H1 (cell line): ENCODE results near the gene SFTPB. TPM values are rescaled to one million over a fixed set of nuclear protein-coding genes. Genes with fewer than 3 reads are reported as not detected.
A peak's percentile ranks its signal among the peaks of the same experiment; 100 is the strongest.

Experiments used
- CTCF ChIA-PET: fragments of 300-600 bp; sonication (Branson Sonifier 250); formaldehyde crosslinking; loops from one replicate; lab custom pipeline; 2021; ENCODE audit not compliant: partially characterized antibody; lab: Charles Lee
- POLR2A ChIA-PET: fragments of 300-600 bp; sonication (Branson Sonifier 250); formaldehyde crosslinking; loops from one replicate; lab custom pipeline; 2021; ENCODE audit warnings: inconsistent platforms; ENCODE audit not compliant: partially characterized antibody; lab: Charles Lee
- DNase-seq, 2 experiments: peaks; one replicate each; pipeline versions ENCODE4 v3.0.0 to v3.0.0-alpha.2; 2010 to 2022; ENCODE audit warnings: low spot score in 2 of 2, low read depth in 1 of 2, mixed read lengths in 1 of 2
- FAIRE-seq: peaks from 2 replicates; lab custom pipeline; 2011; peaks lifted over from hg19 to GRCh38; lab: Jason Lieb, UNC
- H2AFZ ChIP-seq: 2 replicates; pipeline ENCODE4 v1.8.1; 2012; ENCODE audit warnings: low read length, inconsistent platforms
- H2AK5ac ChIP-seq: 2 replicates; pipeline ENCODE4 v1.6.1; 2013; ENCODE audit warnings: low read depth, low read length
- H2BK120ac ChIP-seq: replicated peaks from 2 replicates; pipeline ENCODE3; 2013; ENCODE audit warnings: low read depth, low read length, inconsistent platforms
- H2BK12ac ChIP-seq: 2 replicates; pipeline ENCODE4 v1.6.1; 2013; ENCODE audit warnings: low read depth, low read length
- H2BK15ac ChIP-seq: 2 replicates; pipeline ENCODE4 v1.6.1; 2013; ENCODE audit warnings: low read length
- H2BK20ac ChIP-seq: 2 replicates; pipeline ENCODE4 v1.6.1; 2013; ENCODE audit warnings: low read length
- H2BK5ac ChIP-seq: 2 replicates; pipeline ENCODE4 v1.6.1; 2013; ENCODE audit warnings: low read depth, low read length
- H3K14ac ChIP-seq: 2 replicates; pipeline ENCODE4 v1.6.1; 2013; ENCODE audit warnings: inconsistent platforms; ENCODE audit not compliant: insufficient read length
- H3K18ac ChIP-seq: 2 replicates; pipeline ENCODE4 v1.6.1; 2013; ENCODE audit warnings: low read length; ENCODE audit errors: extremely low read depth
- H3K23ac ChIP-seq: 2 replicates; pipeline ENCODE4 v1.6.1; 2013; ENCODE audit warnings: inconsistent platforms; ENCODE audit not compliant: insufficient read length
- H3K23me2 ChIP-seq: 2 replicates; pipeline ENCODE4 v1.6.1; 2013; ENCODE audit warnings: low read depth, low read length
- H3K27ac ChIP-seq: 2 replicates; pipeline ENCODE4 v1.6.1; 2011; ENCODE audit warnings: low read depth, low read length, inconsistent platforms
- H3K27me3 ChIP-seq, 4 experiments: replicated peaks in 1 of 4; 1 replicate in 1 of 4; 2 replicates in 3 of 4; pipeline versions ENCODE4 v1.6.1 to v1.8.1; 2011 to 2013; ENCODE audit warnings: low read length in 3 of 4, mild to moderate bottlenecking in 3 of 4, inconsistent platforms in 2 of 4, mixed read lengths in 2 of 4, moderate library complexity in 1 of 4; ENCODE audit not compliant: control insufficient read depth in 3 of 4, insufficient read depth in 3 of 4; ENCODE audit errors: extremely low read depth in 1 of 4
- H3K36me3 ChIP-seq, 4 experiments: 2 replicates each; pipeline versions ENCODE4 v1.6.1 to v1.8.1; 2011 to 2013; ENCODE audit warnings: mild to moderate bottlenecking in 4 of 4, low read length in 3 of 4, moderate library complexity in 2 of 4, control low read depth in 1 of 4, inconsistent platforms in 1 of 4; ENCODE audit not compliant: insufficient read depth in 4 of 4, control insufficient read depth in 2 of 4
- H3K4ac ChIP-seq: replicated peaks from 2 replicates; pipeline ENCODE3; 2013; ENCODE audit warnings: low read length, low read depth, mixed read lengths, inconsistent platforms; ENCODE audit not compliant: insufficient read length
- H3K4me1 ChIP-seq, 4 experiments: replicated peaks in 1 of 4; 1 replicate in 1 of 4; 2 replicates in 3 of 4; pipeline versions ENCODE4 v1.6.1 to v1.8.1; 2011 to 2013; ENCODE audit warnings: low read length in 3 of 4, inconsistent platforms in 2 of 4, mixed read lengths in 1 of 4; ENCODE audit not compliant: insufficient read depth in 4 of 4, control insufficient read depth in 3 of 4
- H3K4me2 ChIP-seq, 2 experiments: 2 replicates each; pipeline versions ENCODE4 v1.6.1 to v1.8.1; 2011 to 2013; ENCODE audit warnings: low read depth in 2 of 2, low read length in 2 of 2, control low read depth in 1 of 2, inconsistent platforms in 1 of 2, mild to moderate bottlenecking in 1 of 2; ENCODE audit not compliant: insufficient read depth in 1 of 2
- H3K4me3 ChIP-seq, 4 experiments: fragments of 200-600, 300-600 bp in 1 of 4; sonication (generic), shearing (Covaris generic), sonication (Bioruptor Twin) in 1 of 4; 2 replicates each; pipeline versions ENCODE4 v1.5.1 to v1.8.1; 2011 to 2016; ENCODE audit warnings: low read length in 4 of 4, low read depth in 3 of 4, control low read depth in 2 of 4, inconsistent platforms in 2 of 4, mild to moderate bottlenecking in 2 of 4, mixed read lengths in 1 of 4, moderate library complexity in 1 of 4; ENCODE audit not compliant: insufficient read depth in 2 of 4; ENCODE audit errors: extremely low read depth in 1 of 4
- H3K56ac ChIP-seq: replicated peaks from 2 replicates; pipeline ENCODE3; 2013; ENCODE audit warnings: low read depth, mild to moderate bottlenecking, mixed read lengths, low read length, inconsistent platforms; ENCODE audit not compliant: insufficient read length
- H3K79me1 ChIP-seq: 2 replicates; pipeline ENCODE4 v1.6.1; 2013; ENCODE audit warnings: low read depth, low read length, control low read depth
- H3K79me2 ChIP-seq, 2 experiments: 2 replicates each; pipeline versions ENCODE4 v1.6.1 to v1.8.1; 2012 to 2013; ENCODE audit warnings: low read length in 2 of 2, mild to moderate bottlenecking in 2 of 2, inconsistent platforms in 1 of 2; ENCODE audit not compliant: insufficient read depth in 2 of 2, control insufficient read depth in 1 of 2
- H3K9ac ChIP-seq, 4 experiments: replicated peaks in 1 of 4; 1 replicate in 1 of 4; 2 replicates in 3 of 4; pipeline versions ENCODE4 v1.6.1 to v1.8.1; 2011 to 2013; ENCODE audit warnings: low read depth in 3 of 4, low read length in 3 of 4, control low read depth in 2 of 4, mild to moderate bottlenecking in 2 of 4, moderate library complexity in 2 of 4, inconsistent platforms in 1 of 4; ENCODE audit errors: extremely low read depth in 1 of 4
- H3K9me3 ChIP-seq, 2 experiments: 2 replicates each; pipeline versions ENCODE4 v1.6.1 to v1.8.1; 2012 to 2013; ENCODE audit warnings: mild to moderate bottlenecking in 2 of 2, moderate library complexity in 2 of 2, control low read depth in 1 of 2, inconsistent platforms in 1 of 2, low read depth in 1 of 2, low read length in 1 of 2, mixed read lengths in 1 of 2; ENCODE audit not compliant: insufficient read depth in 2 of 2
- H4K20me1 ChIP-seq, 2 experiments: replicated peaks in 1 of 2; 2 replicates each; pipeline versions ENCODE3 to v1.8.1; 2011 to 2013; ENCODE audit warnings: inconsistent platforms in 2 of 2, low read length in 2 of 2, mild to moderate bottlenecking in 1 of 2; ENCODE audit not compliant: insufficient read depth in 2 of 2, control insufficient read depth in 1 of 2
- H4K5ac ChIP-seq: 2 replicates; pipeline ENCODE4 v1.6.1; 2013; ENCODE audit warnings: low read length, low read depth, mixed read lengths, inconsistent platforms; ENCODE audit not compliant: insufficient read length
- H4K8ac ChIP-seq: 2 replicates; pipeline ENCODE4 v1.8.0; 2013; ENCODE audit warnings: mild to moderate bottlenecking, moderate library complexity, low read length, inconsistent platforms; ENCODE audit not compliant: insufficient read depth; ENCODE audit errors: extremely low read depth
- H4K91ac ChIP-seq: replicated peaks from 2 replicates; pipeline ENCODE3; 2013; ENCODE audit warnings: low read length, mixed read lengths, inconsistent platforms; ENCODE audit not compliant: insufficient read length
- CBX5 ChIP-seq: fragments of 300-800, 300-1000 bp; sonication (generic); IDR thresholded peaks from 2 replicates; pipeline ENCODE4 v1.7.1; 2016; ENCODE audit warnings: antibody characterized with exemption, low read length, low read depth
- CEBPB ChIP-seq: IDR thresholded peaks from 2 replicates; pipeline ENCODE4 v1.6.1; 2012; ENCODE audit warnings: low read depth, low read length
- CHD1 ChIP-seq: IDR thresholded peaks from 2 replicates; pipeline ENCODE4 v1.6.1; 2012; ENCODE audit warnings: low read depth, low read length, improper control_type of control experiment
- EP300 ChIP-seq, 2 experiments: IDR thresholded peaks; 1 replicate in 1 of 2; 2 replicates in 1 of 2; pipeline ENCODE4 v1.6.1; 2011 to 2012; ENCODE audit warnings: low read depth in 2 of 2, low read length in 2 of 2, mild to moderate bottlenecking in 2 of 2, borderline replicate concordance in 1 of 2, inconsistent platforms in 1 of 2, moderate library complexity in 1 of 2
- FOSL1 ChIP-seq: IDR thresholded peaks from 2 replicates; pipeline ENCODE4 v1.6.1; 2011; ENCODE audit warnings: mild to moderate bottlenecking, low read depth, low read length, moderate library complexity; ENCODE audit not compliant: insufficient read depth
- KDM4A ChIP-seq: IDR thresholded peaks from one replicate; pipeline ENCODE4 v1.7.1; 2012; ENCODE audit warnings: low read depth, mild to moderate bottlenecking, moderate library complexity, low read length, inconsistent platforms; ENCODE audit not compliant: severe bottlenecking
- POU5F1 ChIP-seq: IDR thresholded peaks from 2 replicates; pipeline ENCODE4 v1.6.1; 2011; ENCODE audit warnings: low read depth, mild to moderate bottlenecking, low read length, moderate library complexity
- SIN3A ChIP-seq, 2 experiments: IDR thresholded peaks in 1 of 2; conservative IDR thresholded peaks in 1 of 2; 2 replicates each; pipeline ENCODE4 v1.6.1; 2011 to 2012; ENCODE audit warnings: low read length in 2 of 2, improper control_type of control experiment in 1 of 2, low read depth in 1 of 2, mild to moderate bottlenecking in 1 of 2
- SIX5 ChIP-seq: IDR thresholded peaks from 2 replicates; pipeline ENCODE4 v1.6.1; 2011; ENCODE audit warnings: mild to moderate bottlenecking, low read depth, low read length
- SP4 ChIP-seq: IDR thresholded peaks from 2 replicates; pipeline ENCODE4 v1.6.1; 2012; ENCODE audit warnings: low read length, inconsistent platforms
- SRF ChIP-seq: IDR thresholded peaks from 2 replicates; pipeline ENCODE4 v1.6.1; 2011; ENCODE audit warnings: mild to moderate bottlenecking, low read depth, low read length, moderate library complexity
- TAF1 ChIP-seq: IDR thresholded peaks from 2 replicates; pipeline ENCODE4 v1.6.1; 2011; ENCODE audit warnings: mild to moderate bottlenecking, low read depth, low read length
- WGBS, 2 experiments: shearing (Covaris generic) in 1 of 2; methylation state at CpG; one replicate each; pipeline versions ENCODE4 v1.1.6 to v1.1.7; 2013 to 2015; ENCODE audit warnings: low lambda C conversion rate in 2 of 2, mixed read lengths in 2 of 2, inconsistent platforms in 1 of 2, low coverage in 1 of 2, missing lambda C conversion rate in 1 of 2; ENCODE audit not compliant: insufficient replicate concordance in 2 of 2, insufficient coverage in 1 of 2, insufficient read length in 1 of 2; ENCODE audit errors: extremely low coverage in 1 of 2, missing lambda C conversion rate in 1 of 2; 5-methylcytosine and 5-hydroxymethylcytosine counted together
- polyA plus RNA-seq, 7 experiments: library from polyadenylated mRNA; depleted of rRNA in 3 of 7; stranded (reverse) in 5 of 7; unstranded in 2 of 7; fragments of >200 nt in 5 of 7; fragments of 200-250 nt in 2 of 7; gene quantifications; 1 replicate in 5 of 7; 2 replicates in 1 of 7; 4 replicates in 1 of 7; pipeline versions ENCODE4 v1.2.1 to v1.2.3, GENCODE V29; 2011 to 2013; ENCODE audit warnings: missing spikeins in 2 of 7, mixed read lengths in 2 of 7
- total RNA-seq: library from RNA; stranded (reverse); fragmentation: NEBNext Ultra II Directional; extraction: Animal tissue kit (Norgen Biotek cat#: 25700); gene quantifications from 2 replicates; pipeline ENCODE4 v1.2.1, GENCODE V29; 2021

Gene SFTPB
- total and polyA plus RNA-seq, 2 of the 8 experiments (the other 6 are each of a cell fraction or from before 2014, with no cell fraction given): not detected

DNA sequence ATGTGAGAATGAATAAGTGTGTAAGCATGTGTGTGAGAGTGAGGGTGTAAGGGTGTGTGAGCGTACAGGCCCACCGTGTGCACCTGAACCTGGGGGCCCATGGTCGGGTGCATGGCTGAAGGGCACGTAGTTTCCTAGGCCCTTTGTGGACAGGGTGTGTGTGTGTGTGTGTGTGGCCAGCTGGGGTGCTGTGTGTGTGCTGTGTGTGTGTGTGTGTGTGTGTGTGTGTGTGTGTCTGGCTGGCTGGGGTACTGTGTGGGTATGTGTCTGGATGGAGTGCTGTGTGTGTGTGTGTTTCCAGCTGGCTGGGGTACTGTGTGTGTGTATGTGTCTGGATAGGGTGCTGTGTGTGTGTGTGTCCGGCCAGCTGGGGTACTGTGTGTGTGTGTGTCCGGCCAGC is 2.0 kb downstream of the SFTPB start:
- POLR2A ChIA-PET: interaction anchor here (2.0 kb wide), 1 partner anchor 9 kb away, joined by 5 read pairs; no protein-coding TSS in a partner anchor
- TF ChIP-seq SIX5: no peak
- TF ChIP-seq SRF: no peak
- no peak for TF ChIP-seq CBX5
- TF ChIP-seq TAF1: no peak
- no peak for TF ChIP-seq CHD1
- no peak for TF ChIP-seq EP300 (IDR thresholded peaks at IDR 0.05; ENCODE audit: borderline replicate concordance in 1 of 2, low read depth in 2 of 2, low read length in 2 of 2)
- no peak for TF ChIP-seq SP4
- TF ChIP-seq KDM4A: no peak
- no peak for TF ChIP-seq FOSL1
- no peak for TF ChIP-seq CEBPB
- no peak for TF ChIP-seq SIN3A (conservative IDR thresholded peaks at IDR 0.05 in 1 of 2, IDR thresholded peaks at IDR 0.05 in 1 of 2; ENCODE audit: low read depth in 1 of 2, low read length in 2 of 2)
- no peak for TF ChIP-seq POU5F1
- Histone ChIP-seq H2AFZ (no peak overlapping the region), H4K8ac (no peak overlapping the region; the same call in 1 of the 2 replicates), H4K20me1 (peaks cover 0 to 6% of the 10 kb centered on the region in 2 experiments), H3K36me3 (no peaks in the 10 kb centered on the region; a peak in 1 of 8 replicates), H3K23ac (no peak overlapping the region), H2BK20ac (no peak overlapping the region), H3K4me1 (peaks cover 0 to 2% (median 0%) of the 10 kb centered on the region in 4 experiments; a peak in 2 of 7 replicates), H3K79me1 (no peaks in the 10 kb centered on the region), H2BK15ac (0 out of 2 replicates have a peak overlapping the region, but pooled peaks have one; percentile 61), H3K4ac (no peak overlapping the region), H2BK12ac (no peak overlapping the region), H3K4me2 (no peak overlapping the region), H4K91ac (no peak overlapping the region), H3K18ac (no peak overlapping the region), H4K5ac (no peak overlapping the region), H3K9me3 (no peaks in the 10 kb centered on the region), H3K27ac (no peak overlapping the region), H3K9ac (no peak overlapping the region), H3K27me3 (no peaks in the 10 kb centered on the region), H3K14ac (no peak overlapping the region), H3K56ac (no peak overlapping the region), H2BK120ac (no peak overlapping the region), H2BK5ac (no peak overlapping the region; the same call in 1 of the 2 replicates), H3K4me3 (no peak overlapping the region), H3K79me2 (no peaks in the 10 kb centered on the region), H3K23me2 (peaks cover 4% of the 10 kb centered on the region; the same call in 1 of the 2 replicates), H2AK5ac (no peak overlapping the region)
- CTCF ChIA-PET: interaction anchor here (0.7 to 1.6 kb wide), 5 partner anchors 9 to 138 kb away, joined by 3 to 11 read pairs (median 4); no protein-coding TSS in a partner anchor
- 87% methylated on average over 6 of the region's 6 CpGs; no CpG with 5 or more reads in 1 of the 2 experiments for WGBS, 2 experiments
- DNase-seq (no peak), FAIRE-seq (no peak)
